Measurements from ENCODE around the gene BUB1.
"Not testable (repeated sequence)": the region's sequence is repeated elsewhere in the genome, so short reads cannot be mapped to it uniquely, and the experiment has no call there.

Gene BUB1

DNA sequence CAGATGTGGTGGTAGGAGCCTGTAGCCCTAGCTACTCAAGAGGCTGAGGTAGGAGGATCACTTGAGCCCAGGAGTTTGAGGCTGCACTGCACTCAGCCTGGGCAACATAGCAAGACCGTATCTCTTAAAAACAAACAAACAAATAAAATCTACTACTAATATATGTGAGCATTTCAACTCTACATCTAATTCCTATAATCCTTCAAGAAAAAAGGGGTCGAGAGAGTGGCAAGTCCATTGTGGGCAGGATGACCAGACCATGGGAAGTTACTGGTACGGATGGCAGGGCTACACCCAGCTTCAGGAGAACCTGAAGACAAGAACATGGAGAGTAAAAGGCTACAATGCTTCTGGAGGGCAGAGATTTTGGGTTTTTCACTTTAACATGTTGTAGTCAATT lies 24.0 kb downstream of the BUB1 start:
- no peak for DNase-seq

DNA sequence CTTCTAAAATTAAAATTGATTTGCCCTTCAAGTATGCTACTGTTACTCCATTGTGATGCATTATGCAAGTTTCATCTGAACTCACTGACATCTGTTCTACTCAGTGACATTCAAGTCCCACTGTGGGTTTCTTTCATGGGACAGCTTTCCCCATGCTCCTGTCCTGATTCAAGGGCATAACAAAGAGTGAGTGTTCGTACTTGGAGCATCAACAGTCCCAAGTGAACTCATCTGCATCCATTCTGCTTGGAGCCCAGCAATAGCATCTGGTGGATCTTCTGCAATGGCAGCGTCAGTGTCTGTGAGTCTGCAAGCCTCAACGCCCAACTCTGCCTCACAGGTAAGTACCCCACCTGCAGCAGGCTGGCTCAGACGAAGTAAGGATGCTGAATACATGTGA lies 27.5 kb downstream of the BUB1 start:
- DNase-seq, result no peak

DNA sequence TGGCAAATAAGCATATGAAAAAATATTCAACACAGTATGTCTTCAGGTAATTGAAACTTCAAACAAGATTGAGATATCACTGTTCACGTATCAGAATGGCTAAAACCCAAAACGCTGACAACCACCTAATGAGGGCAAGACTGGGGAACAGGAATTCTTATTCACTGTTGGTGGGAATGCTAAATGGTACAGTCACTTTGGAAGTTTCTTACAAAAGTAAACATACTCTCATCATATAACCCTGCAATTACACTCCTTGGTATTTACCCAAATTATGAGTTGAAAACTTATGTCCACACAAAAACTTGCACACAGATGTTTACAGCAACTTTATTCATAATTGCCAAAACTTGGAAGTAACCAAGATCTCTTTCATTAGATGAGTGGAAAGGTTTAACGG lies 30.1 kb downstream of the BUB1 start:
- DNase-seq, result no peak

DNA sequence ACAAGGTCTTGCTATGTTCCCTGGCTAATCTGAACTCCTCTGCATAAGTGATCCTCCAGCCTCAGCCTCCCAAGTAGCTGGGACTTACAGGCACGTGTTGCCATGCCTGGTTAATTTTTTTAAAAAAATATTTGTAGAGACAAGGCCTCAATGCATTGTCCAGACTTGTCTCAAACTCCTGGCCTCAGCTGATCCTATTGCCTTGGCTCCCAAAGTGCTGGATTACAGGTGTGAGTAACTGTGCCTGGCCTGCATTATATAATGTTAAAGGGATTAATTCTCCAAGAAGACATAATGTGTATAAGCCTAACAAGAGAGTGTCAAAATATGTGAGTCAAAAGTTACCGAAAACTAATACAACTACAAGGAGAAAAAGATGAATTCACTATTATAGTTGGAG lies 32.2 kb downstream of the BUB1 start:
- DNase-seq, result no peak

DNA sequence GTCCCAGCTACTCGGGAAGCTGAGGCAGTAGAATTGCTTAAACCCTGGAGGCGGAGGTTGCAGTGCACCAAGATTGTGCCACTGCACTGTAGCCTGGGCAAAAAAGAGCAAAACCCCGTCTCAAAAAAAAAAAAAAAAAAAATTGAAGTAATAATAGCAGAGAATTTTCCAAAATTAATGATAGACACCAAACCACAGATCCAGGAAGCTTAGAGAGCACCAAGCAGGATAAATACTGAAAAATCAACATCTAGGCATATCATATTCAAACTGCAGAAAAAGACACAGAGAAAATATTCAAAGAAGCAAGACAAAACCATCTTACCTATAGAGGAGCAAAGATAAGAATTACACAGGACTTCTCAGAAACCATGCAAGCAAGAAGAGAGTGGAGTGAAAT lies 33.5 kb downstream of the BUB1 start:
- DNase-seq, result no peak

DNA sequence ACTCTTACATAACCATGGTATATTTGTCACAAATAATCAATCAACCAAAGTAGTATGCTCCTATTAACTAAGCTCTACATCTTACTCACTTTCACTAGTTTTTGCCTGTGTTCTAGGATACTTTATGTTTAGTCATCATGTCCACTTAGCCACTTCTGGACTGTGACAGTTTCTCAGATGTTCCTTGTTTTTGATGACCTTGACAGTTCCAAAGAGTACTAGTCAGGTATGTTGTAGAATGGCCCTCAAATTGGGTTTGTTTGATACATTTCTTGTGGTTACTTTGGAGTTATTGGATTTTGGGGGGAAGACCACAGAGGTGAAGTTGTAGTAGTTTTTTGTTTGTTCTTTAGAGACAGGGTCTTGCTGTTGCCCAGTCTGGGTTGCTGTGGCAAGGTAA lies 35.5 kb downstream of the BUB1 start:
- no peak for DNase-seq

DNA sequence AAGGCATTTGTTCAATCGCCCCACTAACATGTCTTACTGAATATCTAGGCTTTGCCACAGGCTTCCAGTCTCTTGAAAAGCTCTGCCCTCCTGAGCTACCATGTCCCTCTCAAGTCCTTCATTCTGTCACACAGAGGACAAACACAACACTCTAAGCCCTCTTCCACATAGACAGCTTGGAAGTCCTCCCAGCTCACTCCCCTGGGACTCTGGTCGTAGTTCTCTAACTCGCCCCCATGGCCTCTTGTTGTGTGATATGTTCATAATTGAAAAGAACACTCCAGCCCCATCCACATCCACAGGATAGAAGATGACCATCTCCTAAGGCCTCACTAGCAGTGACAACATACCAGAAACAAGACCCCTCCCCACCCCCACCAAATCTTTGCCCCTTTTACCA lies 37.9 kb downstream of the BUB1 start:
- no peak for DNase-seq

DNA sequence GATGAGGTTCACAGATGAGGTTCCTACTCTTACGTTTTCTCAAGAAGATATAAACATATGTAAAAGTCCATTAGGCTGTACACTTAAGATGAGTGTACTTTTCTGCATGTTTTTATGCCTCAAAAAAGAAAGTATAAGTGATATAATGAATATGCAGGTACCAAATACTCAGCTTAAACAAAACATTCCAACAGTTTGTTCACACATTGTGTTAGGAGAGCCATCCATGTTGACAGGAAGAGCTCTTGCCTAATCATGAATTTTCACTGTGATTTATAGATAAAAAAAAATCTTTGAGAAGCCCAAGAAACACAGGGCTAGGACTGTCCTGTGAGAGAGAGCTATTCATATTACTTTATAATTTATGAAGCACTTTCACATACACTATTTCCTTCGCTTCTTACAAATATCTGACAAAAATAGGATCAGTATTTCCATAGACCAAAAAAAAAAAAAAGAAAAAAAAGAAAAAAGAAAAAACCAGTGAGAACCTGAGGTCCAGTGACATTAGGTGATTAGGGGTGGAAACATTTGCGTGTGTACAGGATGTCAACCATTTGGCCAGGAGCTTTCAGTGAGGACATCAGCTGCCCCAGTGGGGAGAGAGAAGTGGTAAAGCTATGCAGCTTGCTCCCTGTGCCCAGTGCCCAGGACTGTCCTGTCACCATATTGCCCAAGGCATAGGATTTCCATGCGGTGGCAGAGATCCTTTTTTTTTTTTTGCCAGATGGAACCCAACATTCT lies 38.7 kb downstream of the BUB1 start:
- DNase-seq, result no peak

DNA sequence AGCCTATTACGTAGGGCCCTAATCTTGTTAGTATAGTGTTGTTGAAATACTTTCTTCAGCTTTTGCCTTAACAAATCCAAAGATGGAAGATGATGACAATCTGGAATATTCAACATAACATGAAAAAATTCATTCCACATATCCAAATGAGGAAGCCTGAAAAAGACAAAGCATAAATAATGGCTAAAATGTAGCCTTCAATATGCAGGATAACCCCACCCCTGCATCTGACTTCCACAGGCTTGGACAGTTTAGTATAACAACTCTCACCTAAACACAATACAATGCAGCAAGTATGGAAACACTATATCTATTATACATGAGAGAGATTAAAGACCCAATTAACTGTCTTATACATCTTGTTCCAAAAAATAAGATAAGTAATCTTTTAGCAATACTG lies 39.9 kb downstream of the BUB1 start:
- no peak for DNase-seq

DNA sequence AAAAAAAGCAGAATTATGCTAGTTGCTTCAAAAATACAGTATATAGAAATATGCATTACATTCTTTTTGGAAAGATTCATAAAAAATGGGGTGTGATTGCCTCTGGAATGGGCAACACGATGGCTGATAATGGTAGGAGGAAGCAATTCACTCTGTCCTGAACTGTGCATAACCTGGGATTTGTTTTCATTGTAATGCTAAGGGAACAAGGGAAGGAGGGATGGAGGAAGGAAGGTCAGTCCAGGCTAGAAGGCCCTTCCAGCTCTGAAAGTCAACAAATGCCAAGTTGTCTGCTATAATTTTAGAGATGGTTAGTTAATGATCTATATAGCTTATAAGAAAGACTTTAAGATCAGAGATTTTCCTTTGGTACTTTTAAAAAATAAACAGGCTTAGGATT lies 40.8 kb downstream of the BUB1 start:
- no peak for DNase-seq

DNA sequence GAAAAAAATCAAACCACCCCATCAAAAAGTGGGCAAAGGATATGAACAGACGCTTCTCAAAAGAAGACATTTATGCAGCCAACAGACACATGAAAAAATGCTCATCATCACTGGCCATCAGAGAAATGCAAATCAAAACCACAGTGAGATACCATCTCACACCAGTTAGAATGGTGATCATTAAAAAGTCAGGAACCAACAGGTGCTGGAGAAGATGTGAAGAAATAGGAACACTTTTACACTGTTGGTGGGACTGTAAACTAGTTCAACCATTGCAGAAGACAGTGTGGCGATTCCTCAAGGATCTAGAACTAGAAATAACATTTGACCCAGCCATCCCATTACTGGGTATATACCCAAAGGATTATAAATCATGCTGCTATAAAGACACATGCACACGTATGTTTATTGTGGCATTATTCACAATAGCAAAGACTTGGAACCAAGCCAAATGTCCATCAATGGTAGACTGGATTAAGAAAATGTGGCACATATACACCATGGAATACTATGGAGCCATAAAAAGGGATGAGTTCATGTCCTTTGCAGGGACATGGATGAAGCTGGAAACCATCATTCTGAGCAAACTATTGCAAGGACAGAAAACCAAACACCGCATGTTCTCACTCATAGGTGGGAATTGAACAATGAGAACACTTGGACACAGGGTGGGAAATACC lies 41.8 kb downstream of the BUB1 start:
- DNase-seq, result not testable (repeated sequence)

DNA sequence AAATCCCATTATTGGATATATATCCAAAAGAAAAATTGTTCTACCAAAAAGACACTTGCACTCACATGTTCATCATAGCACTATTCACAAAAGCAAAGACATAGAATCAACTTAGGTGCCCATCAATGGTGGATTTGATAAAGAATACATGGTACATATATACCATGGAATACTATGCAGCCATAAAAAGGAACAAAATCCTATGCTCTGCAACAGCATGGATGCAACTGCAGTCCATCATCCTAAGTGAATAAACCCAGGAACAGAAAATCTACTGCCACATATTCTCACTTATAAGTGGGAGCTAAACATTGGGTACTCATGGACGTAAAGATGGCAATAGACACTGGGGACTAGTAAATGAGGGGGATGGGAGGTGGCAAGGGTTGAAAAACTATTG lies 50.5 kb downstream of the BUB1 start:
- not testable (repeated sequence) for DNase-seq

DNA sequence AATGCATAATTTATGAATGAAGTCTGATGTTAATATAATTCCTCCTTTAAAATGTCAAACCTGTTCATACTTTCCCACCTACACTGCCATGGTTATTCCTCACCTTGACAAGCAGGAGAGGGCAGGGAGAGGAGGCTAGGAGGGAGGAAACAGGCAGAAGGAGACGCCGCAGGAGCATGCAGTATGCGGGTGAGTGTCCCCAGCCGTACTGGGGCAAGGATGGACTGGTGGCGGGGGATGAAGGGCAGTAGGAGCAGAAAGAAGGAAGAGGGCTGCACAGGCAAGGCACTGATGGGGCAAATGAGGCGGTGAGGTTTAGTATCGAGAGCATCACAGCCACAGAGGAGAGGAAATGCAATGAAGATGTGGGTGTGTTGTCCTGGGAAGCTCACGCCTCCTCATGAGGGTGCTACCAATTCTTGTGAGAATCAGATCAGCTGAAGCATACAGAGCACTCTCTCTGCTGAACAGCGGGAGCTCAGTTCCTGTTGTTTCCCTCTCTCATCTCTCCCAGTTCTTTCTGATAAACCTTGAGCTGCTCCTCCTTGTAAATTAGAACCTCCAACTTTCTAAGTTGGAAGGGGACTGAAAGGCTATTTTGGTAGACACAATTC lies 58.4 kb downstream of the BUB1 start:
- not testable (repeated sequence) for DNase-seq

DNA sequence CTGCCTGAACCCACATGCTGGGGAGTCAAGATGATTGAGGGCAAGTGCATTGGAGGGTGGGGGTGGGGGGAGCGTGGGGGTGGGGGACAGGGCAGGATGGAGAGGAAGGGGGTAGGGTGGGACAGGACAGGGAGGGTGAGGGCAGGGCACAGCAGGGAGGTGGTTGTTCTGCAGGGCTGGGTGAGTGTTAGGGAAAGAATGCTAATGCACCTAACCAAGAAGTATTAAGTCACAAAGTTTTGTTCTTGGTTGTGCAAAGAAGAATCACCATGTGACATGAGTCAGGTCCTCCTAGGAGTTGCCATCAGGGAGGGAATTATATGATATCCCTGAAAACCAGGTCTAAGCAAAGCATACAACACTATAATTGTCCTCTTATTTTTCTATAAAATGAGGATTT lies 63.9 kb downstream of the BUB1 start:
- DNase-seq, result not testable (repeated sequence)

DNA sequence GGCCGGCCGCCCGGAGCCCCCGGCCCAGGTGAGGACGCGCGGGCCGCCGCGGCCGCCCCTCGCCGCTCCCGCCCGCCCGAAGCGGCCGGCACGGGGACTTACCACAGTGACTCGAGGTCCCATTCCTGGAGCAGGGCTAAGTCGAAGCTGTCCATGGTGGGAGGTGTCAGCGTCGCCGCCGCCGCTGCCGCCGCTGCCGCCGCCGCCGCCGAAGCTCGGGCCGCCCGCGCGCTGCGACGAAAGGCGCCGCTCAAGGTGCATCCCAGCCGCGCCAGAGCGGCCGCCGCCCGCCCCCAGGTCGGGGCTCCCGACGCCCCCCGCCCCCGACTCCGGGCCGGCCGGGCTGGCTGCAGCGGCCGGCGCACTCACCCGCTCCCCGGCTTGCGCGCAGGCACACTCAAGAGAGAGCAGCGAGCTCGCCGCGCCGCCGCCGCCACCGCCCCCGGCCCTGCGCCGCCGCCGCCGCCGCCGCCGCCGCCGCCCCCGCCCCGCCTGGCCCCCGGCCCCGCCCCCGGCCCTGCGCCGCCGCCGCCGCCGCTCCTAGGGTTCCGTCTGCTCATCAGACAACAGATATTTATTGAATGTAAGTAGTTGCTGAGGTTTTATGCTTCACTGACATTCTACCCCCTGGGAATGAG lies 67.1 kb downstream of the BUB1 start:
- DNase-seq, result not testable (repeated sequence)

DNA sequence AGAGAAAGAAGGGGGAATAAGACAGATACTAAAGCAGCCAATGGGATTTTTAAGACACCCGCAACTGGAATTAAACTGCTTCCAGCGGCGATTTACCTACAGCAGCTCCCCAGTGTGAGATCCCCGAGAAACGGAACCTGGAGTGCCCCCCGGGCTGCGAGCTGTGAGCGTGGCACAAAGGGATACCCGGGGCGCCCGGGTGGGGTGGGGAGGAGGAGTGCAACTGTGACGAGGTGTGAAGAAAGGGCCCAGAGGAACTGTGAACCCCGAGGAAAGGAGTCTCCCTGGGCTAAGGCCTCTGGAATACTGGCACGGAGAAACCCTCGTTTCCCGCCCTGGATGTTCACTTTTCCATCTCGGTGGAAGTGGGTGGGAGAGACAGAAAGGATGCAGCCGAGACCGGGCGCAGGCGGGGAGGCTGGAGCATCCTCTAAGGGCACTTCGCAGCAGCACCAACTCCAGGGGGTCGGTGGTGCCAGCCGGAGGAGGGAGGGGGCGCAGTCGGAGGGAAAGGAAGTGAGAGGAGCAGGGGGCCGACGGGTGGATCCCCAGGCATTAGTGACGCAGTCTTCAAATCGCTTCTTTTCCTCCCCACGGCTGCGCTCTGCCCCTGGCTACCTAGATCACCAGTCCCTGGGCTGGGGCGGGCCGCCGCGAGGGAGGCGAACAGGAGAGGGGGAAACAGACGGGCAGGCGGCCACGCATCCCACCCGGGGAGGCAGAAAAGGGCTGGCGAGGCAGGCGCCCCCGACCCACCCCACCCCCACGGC lies 67.8 kb downstream of the BUB1 start:
- DNase-seq, result not testable (repeated sequence)

DNA sequence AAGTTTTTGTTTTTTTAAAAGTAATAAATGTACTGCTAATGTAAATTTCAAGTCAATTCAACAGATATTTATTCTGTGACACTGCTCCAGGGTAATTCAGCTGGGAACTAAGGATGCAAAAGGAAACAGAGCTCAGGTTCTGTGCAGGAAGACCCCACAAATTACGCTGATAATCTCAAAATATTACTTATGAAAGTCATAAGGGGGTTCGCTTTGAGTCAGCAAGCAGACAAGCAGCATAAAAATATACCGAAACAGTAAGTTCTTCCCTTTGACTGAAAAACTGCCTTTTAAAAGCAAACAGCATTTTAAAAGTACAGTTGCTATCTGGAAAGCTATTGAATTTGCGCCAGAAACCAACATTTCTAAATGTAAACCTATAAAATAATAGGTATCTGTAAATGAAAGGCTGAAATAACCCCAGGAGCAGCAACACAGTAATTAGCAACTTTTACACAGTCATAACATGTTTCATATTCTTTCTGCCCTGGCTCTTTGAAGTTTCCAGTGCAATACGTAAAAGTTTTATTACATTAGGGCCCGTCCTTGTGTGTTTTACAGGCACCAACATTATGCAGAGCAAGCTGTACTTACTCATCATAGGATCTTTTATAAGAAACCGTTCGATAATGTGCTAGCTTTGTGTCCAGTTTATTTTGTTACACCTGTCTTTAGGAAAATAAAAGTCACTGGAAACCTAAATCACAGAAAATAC lies 68.9 kb downstream of the BUB1 start:
- not testable (repeated sequence) for DNase-seq

DNA sequence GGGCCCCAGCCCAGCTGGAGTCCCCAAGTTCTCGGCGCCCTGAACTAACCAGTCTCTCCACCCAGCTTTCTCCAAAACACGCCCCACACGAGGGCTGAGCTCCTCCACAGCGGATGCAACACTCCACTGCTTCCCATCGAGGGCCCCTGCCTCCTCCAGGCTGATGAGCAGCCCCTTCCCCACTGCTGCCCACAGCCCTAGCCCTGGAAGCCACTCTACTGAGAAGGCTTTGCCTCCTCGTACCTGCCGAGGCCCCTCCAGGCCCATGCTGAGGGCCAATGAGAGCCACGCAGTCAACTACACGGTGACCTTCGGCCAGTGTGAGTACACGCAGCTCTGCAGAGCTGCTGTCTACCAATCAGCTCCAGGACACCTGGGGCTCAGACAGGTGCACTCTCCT lies 72.8 kb downstream of the BUB1 start:
- not testable (repeated sequence) for DNase-seq

DNA sequence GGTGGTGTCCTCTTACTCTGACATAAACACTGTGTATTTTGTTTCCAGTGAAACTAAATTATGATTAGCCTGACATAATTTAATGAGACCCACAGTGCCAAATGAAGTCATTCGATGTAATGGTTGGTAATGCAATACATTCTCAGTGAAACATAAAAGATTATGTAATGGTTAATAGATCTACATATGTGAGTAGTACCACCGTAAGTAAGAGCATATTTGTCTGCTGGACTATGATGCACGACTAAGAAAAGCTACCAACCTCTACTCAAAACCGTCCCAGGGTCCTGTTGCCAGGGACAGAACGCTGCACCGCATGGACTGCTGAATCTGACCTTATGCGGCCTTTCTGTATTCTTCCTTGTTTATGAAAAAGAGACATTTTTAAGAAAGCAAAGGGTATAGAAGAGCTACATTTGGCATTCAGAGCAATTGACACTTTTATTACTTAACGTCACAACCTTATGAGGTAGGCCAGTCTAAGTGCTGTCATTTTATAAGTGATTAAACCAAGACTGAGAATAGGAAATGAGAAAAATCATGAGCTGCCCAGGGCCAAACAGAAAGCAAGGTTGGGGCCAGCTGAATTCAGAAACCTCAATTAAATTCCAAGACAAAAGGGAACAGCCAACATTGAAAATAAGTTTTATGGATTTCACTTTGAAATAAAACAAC lies 73.8 kb downstream of the BUB1 start:
- not testable (repeated sequence) for DNase-seq

DNA sequence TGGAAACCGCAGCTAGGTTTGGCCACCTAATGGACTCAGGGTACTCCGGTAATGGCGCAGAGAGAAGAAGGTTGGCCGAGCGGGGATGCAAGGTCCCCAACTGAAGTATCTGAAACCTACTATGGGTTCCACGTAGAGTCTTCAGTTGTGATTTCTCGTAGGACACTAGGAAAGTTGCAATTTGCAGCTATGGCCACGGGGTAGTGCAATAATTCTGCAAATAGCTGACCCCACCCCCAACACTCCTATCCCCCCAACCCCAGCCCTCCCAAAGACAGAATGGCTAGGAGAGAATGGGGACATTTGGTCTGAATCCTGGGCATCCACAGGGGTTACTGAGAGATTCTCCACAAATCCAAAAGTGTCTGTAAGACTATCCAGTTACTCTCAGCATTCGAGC lies 75.7 kb downstream of the BUB1 start:
- not testable (repeated sequence) for DNase-seq

DNA sequence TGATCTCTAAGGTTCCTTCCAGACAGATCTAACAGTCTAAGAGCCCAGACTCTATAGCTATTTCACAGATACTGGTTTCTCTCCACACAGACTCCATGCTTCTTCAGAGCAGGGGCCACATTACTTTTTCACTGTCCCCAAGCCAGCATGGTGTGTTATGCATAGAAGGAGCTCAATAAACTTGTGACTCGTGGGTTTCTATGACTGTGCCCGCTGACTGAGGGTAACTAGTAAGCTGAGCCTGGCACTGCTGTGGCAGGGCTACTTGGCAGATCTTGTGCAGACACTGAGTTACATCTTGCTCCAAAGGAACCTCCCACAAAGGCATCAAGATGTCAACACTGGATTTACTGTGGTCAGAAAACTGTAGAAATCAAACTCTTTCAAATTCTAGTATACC lies 85.9 kb downstream of the BUB1 start:
- not testable (repeated sequence) for DNase-seq
